Liver (tissue), 9 donors: ENCODE measurements around the gene NIT2. TPM values are rescaled to one million over a fixed set of nuclear protein-coding genes. Genes with fewer than 3 reads are reported as not detected.

Experiments
- DNase-seq: peaks from one replicate; pipeline ENCODE4 v3.0.0-alpha.2; 2017; ENCODE audit warnings: low spot score
- H3K27ac ChIP-seq, 2 donors: one replicate each; pipeline ENCODE4 v1.7.0; 2013; ENCODE audit warnings: inconsistent platforms in 2 of 2, low read length in 2 of 2, control low read depth in 1 of 2, low read depth in 1 of 2, mild to moderate bottlenecking in 1 of 2
- H3K27me3 ChIP-seq, 4 donors: one replicate each; pipeline versions ENCODE4 v1.6.1 to v1.7.0; 2013; ENCODE audit warnings: low read length in 3 of 4, inconsistent platforms in 1 of 4, mild to moderate bottlenecking in 1 of 4, moderate library complexity in 1 of 4; ENCODE audit not compliant: control insufficient read depth in 4 of 4, insufficient read depth in 4 of 4
- H3K36me3 ChIP-seq, 4 donors: one replicate each; pipeline versions ENCODE4 v1.6.1 to v1.7.0; 2013; ENCODE audit warnings: low read length in 3 of 4, mild to moderate bottlenecking in 3 of 4, low read depth in 1 of 4, moderate library complexity in 1 of 4; ENCODE audit not compliant: control insufficient read depth in 4 of 4, insufficient read depth in 3 of 4
- H3K4me1 ChIP-seq, 4 donors: one replicate each; pipeline versions ENCODE4 v1.6.1 to v1.7.0; 2013; ENCODE audit warnings: low read length in 3 of 4, mild to moderate bottlenecking in 3 of 4, moderate library complexity in 1 of 4; ENCODE audit not compliant: control insufficient read depth in 4 of 4, insufficient read depth in 4 of 4
- H3K4me3 ChIP-seq, 3 donors: one replicate each; pipeline versions ENCODE4 v1.6.1 to v1.7.0; 2013; ENCODE audit warnings: low read length in 3 of 3, control low read depth in 1 of 3, low read depth in 1 of 3, mild to moderate bottlenecking in 1 of 3
- H3K9ac ChIP-seq, 2 donors: one replicate each; pipeline ENCODE4 v1.7.0; 2013; ENCODE audit warnings: low read length in 2 of 2, mild to moderate bottlenecking in 2 of 2, moderate library complexity in 2 of 2, control low read depth in 1 of 2, low read depth in 1 of 2
- H3K9me3 ChIP-seq, 4 donors: one replicate each; pipeline versions ENCODE4 v1.6.1 to v1.7.0; 2013; ENCODE audit warnings: low read length in 3 of 4; ENCODE audit not compliant: control insufficient read depth in 4 of 4
- ATF3 ChIP-seq: IDR thresholded peaks from 2 replicates; pipeline ENCODE4 v1.6.1; 2016; ENCODE audit warnings: antibody characterized with exemption
- EGR1 ChIP-seq, 2 donors: IDR thresholded peaks; 2 replicates each; pipeline ENCODE4 v1.6.1; 2016 to 2018; ENCODE audit warnings: antibody characterized with exemption in 2 of 2, low read depth in 2 of 2
- FOXA1 ChIP-seq: IDR thresholded peaks from 2 replicates; pipeline ENCODE4 v1.6.1; 2016; ENCODE audit warnings: antibody characterized with exemption
- FOXA2 ChIP-seq: IDR thresholded peaks from 2 replicates; pipeline ENCODE4 v1.6.1; 2016; ENCODE audit warnings: antibody characterized with exemption
- HNF4A ChIP-seq, 2 donors: conservative IDR thresholded peaks; 2 replicates each; pipeline ENCODE4 v1.6.1; 2016; ENCODE audit warnings: antibody characterized with exemption in 2 of 2, mild to moderate bottlenecking in 2 of 2
- HNF4G ChIP-seq: IDR thresholded peaks from 2 replicates; pipeline ENCODE4 v1.6.1; 2016; ENCODE audit warnings: antibody characterized with exemption
- JUND ChIP-seq, 2 donors: IDR thresholded peaks; 2 replicates each; pipeline ENCODE4 v1.6.1; 2016; ENCODE audit warnings: antibody characterized with exemption in 2 of 2
- MAX ChIP-seq: IDR thresholded peaks from 2 replicates; pipeline ENCODE4 v1.6.1; 2016; ENCODE audit warnings: antibody characterized with exemption
- NR2F2 ChIP-seq: IDR thresholded peaks from 2 replicates; pipeline ENCODE4 v1.6.1; 2016; ENCODE audit warnings: antibody characterized with exemption
- RAD21 ChIP-seq, 2 donors: IDR thresholded peaks; 2 replicates each; pipeline ENCODE4 v1.6.1; 2016; ENCODE audit warnings: antibody characterized with exemption in 2 of 2, mild to moderate bottlenecking in 2 of 2
- REST ChIP-seq: IDR thresholded peaks from 2 replicates; pipeline ENCODE4 v1.6.1; 2016; ENCODE audit warnings: antibody characterized with exemption, mild to moderate bottlenecking
- RXRA ChIP-seq, 2 donors: IDR thresholded peaks; 2 replicates each; pipeline ENCODE4 v1.6.1; 2017 to 2018; ENCODE audit warnings: antibody characterized with exemption in 2 of 2, mild to moderate bottlenecking in 1 of 2
- SP1 ChIP-seq: IDR thresholded peaks from 2 replicates; pipeline ENCODE4 v1.6.1; 2018; ENCODE audit warnings: antibody characterized with exemption, mild to moderate bottlenecking
- TAF1 ChIP-seq: conservative IDR thresholded peaks from 2 replicates; pipeline ENCODE4 v1.6.1; 2016; ENCODE audit warnings: antibody characterized with exemption, mild to moderate bottlenecking
- YY1 ChIP-seq: IDR thresholded peaks from 2 replicates; pipeline ENCODE4 v1.6.1; 2016; ENCODE audit warnings: antibody characterized with exemption, mild to moderate bottlenecking
- ZBTB33 ChIP-seq: IDR thresholded peaks from 2 replicates; pipeline ENCODE4 v1.6.1; 2016; ENCODE audit warnings: antibody characterized with exemption
- WGBS: extraction: QIAGEN DNeasy Blood & Tissue Kit; methylation state at CpG from one replicate; pipeline ENCODE4 v1.1.7; 2013; 5-methylcytosine and 5-hydroxymethylcytosine counted together
- polyA plus RNA-seq, 2 donors: library from polyadenylated mRNA; stranded (reverse) in 1 of 2; unstranded in 1 of 2; fragments of 200-250 nt in 1 of 2; fragments of >200 nt in 1 of 2; fragmentation: Nextera tagmentation in 1 of 2; extraction: Ambion mirVana in 1 of 2; gene quantifications; one replicate each; pipeline versions ENCODE4 v1.2.1 to v1.2.3, GENCODE V29; 2013 to 2015
- total RNA-seq, 2 donors: library from RNA; depleted of rRNA; stranded (reverse); fragments of >200 nt; gene quantifications; one replicate each; pipeline ENCODE4 v1.2.3, GENCODE V29; 2014
- donor health status: healthy.
- donor health status: healthy.
- donor health status: healthy.
- donor health status: healthy.
- donor health status: healthy.

Gene NIT2
- total and polyA plus RNA-seq, 4 donors: 32.4 to 243 (median 55.3) TPM

- no peak for DNase-seq
- TF ChIP-seq SP1: no peak
- TF ChIP-seq RAD21 (IDR thresholded peaks at IDR 0.05): no peak
- no peak for TF ChIP-seq JUND (IDR thresholded peaks at IDR 0.05)
- no peak for TF ChIP-seq MAX
- no peak for TF ChIP-seq EGR1 (IDR thresholded peaks at IDR 0.05; ENCODE audit: low read depth in 2 of 2)
- no peak for TF ChIP-seq FOXA1
- no peak for TF ChIP-seq REST
- TF ChIP-seq ATF3: no peak
- no peak for TF ChIP-seq HNF4A (conservative IDR thresholded peaks at IDR 0.05)
- TF ChIP-seq HNF4G: no peak
- no peak for TF ChIP-seq RXRA (IDR thresholded peaks at IDR 0.05)
- no peak for TF ChIP-seq YY1
- 32% methylated on average over 1 of the region's 1 CpG for WGBS
- no peak overlapping the region for H3K4me3 ChIP-seq
- peaks cover 0 to 2% (median 0%) of the 10 kb centered on the region in 4 donors for H3K9me3 ChIP-seq
- no peak overlapping the region for H3K9ac ChIP-seq
- peaks cover 3 to 25% (median 15%) of the 10 kb centered on the region in 4 donors for H3K36me3 ChIP-seq
- H3K27me3 ChIP-seq: no peaks in the 10 kb centered on the region
- no peak overlapping the region for H3K27ac ChIP-seq
- peaks cover 3 to 42% (median 28%) of the 10 kb centered on the region in 4 donors for H3K4me1 ChIP-seq
Measured at GRCh38 chr3:100361897-100362296, 27.3 kb downstream of the NIT2 start.

- no peak overlapping the region for H3K4me3 ChIP-seq
- no peak overlapping the region for H3K27ac ChIP-seq
- H3K36me3 ChIP-seq: peaks cover 4 to 33% (median 24%) of the 10 kb centered on the region in 4 donors
- 93% methylated on average over 3 of the region's 3 CpGs for WGBS
- peaks cover 0 to 36% (median 12%) of the 10 kb centered on the region in 4 donors for H3K4me1 ChIP-seq
- no peak for DNase-seq
- H3K9me3 ChIP-seq: peaks cover 0 to 2% (median 0%) of the 10 kb centered on the region in 4 donors
- H3K27me3 ChIP-seq: no peaks in the 10 kb centered on the region
- no peak overlapping the region for H3K9ac ChIP-seq
- TF ChIP-seq FOXA1 (no peak), HNF4G (no peak), RAD21 (IDR thresholded peaks at IDR 0.05) (no peak), JUND (IDR thresholded peaks at IDR 0.05) (no peak), TAF1 (no peak), FOXA2 (no peak), YY1 (no peak), ZBTB33 (no peak), NR2F2 (no peak), ATF3 (no peak)
Measured at GRCh38 chr3:100364421-100364820, 29.9 kb downstream of the NIT2 start.
